Keratinocyte (primary cell): ENCODE data around the gene CD93. TPM values are rescaled to one million over a fixed set of nuclear protein-coding genes. Genes with fewer than 3 reads are reported as not detected.
A peak's percentile ranks its signal among the peaks of the same experiment; 100 is the strongest.

ENCODE experiments used
- DNase-seq: peaks from one replicate; pipeline ENCODE4 v3.0.0-alpha.2; 2011; ENCODE audit warnings: low read depth, missing footprints, low spot score
- FAIRE-seq: peaks from 2 replicates; lab custom pipeline; 2011; peaks lifted over from hg19 to GRCh38; lab: Jason Lieb, UNC
- H2AFZ ChIP-seq: 2 replicates; pipeline ENCODE4 v1.6.0; 2012; ENCODE audit warnings: low read length, control low read depth, inconsistent platforms; ENCODE audit not compliant: control insufficient read depth
- H3K27ac ChIP-seq: 2 replicates; pipeline ENCODE4 v1.5.1; 2011; ENCODE audit warnings: low read length; ENCODE audit not compliant: control insufficient read depth, insufficient read depth
- H3K27me3 ChIP-seq: 3 replicates; pipeline ENCODE4 v1.6.0; 2011; ENCODE audit warnings: low read length; ENCODE audit not compliant: control insufficient read depth, insufficient read depth; ENCODE audit errors: extremely low read depth
- H3K36me3 ChIP-seq, 2 experiments: 2 replicates in 1 of 2; 3 replicates in 1 of 2; pipeline ENCODE4 v1.5.1; 2011; ENCODE audit warnings: low read length in 2 of 2, mild to moderate bottlenecking in 1 of 2; ENCODE audit not compliant: control insufficient read depth in 2 of 2, insufficient read depth in 2 of 2; ENCODE audit errors: extremely low read depth in 1 of 2
- H3K4me1 ChIP-seq: 3 replicates; pipeline ENCODE4 v1.5.1; 2011; ENCODE audit warnings: low read length; ENCODE audit not compliant: control insufficient read depth, insufficient read depth; ENCODE audit errors: extremely low read depth
- H3K4me2 ChIP-seq: 3 replicates; pipeline ENCODE4 v1.6.0; 2011; ENCODE audit warnings: low read depth, low read length; ENCODE audit not compliant: control insufficient read depth, insufficient read depth; ENCODE audit errors: extremely low read depth
- H3K4me3 ChIP-seq, 3 experiments: fragments of 200-600 bp in 1 of 3; sonication (generic) in 1 of 3; 2 replicates in 2 of 3; 3 replicates in 1 of 3; pipeline ENCODE4 v1.5.1; 2011 to 2016; ENCODE audit warnings: low read length in 3 of 3, mild to moderate bottlenecking in 3 of 3, control low read depth in 2 of 3, inconsistent platforms in 1 of 3, low read depth in 1 of 3, mixed read lengths in 1 of 3, mixed run types in 1 of 3, moderate library complexity in 1 of 3; ENCODE audit not compliant: control insufficient read depth in 2 of 3, insufficient read depth in 2 of 3; ENCODE audit errors: extremely low read depth in 1 of 3
- H3K79me2 ChIP-seq: 2 replicates; pipeline ENCODE4 v1.6.0; 2012; ENCODE audit warnings: low read length; ENCODE audit not compliant: control insufficient read depth, insufficient read depth
- H3K9ac ChIP-seq: 3 replicates; pipeline ENCODE4 v1.6.0; 2011; ENCODE audit warnings: low read length; ENCODE audit not compliant: control insufficient read depth, insufficient read depth; ENCODE audit errors: extremely low read depth
- H3K9me1 ChIP-seq: 3 replicates; pipeline ENCODE4 v1.6.0; 2011; ENCODE audit warnings: low read length; ENCODE audit not compliant: control insufficient read depth, insufficient read depth; ENCODE audit errors: extremely low read depth
- H3K9me3 ChIP-seq: 2 replicates; pipeline ENCODE4 v1.5.1; 2012; ENCODE audit warnings: low read depth, low read length; ENCODE audit not compliant: control insufficient read depth
- H4K20me1 ChIP-seq: 3 replicates; pipeline ENCODE4 v1.6.0; 2011; ENCODE audit warnings: low read length; ENCODE audit not compliant: control insufficient read depth, insufficient read depth; ENCODE audit errors: extremely low read depth
- CTCF ChIP-seq, 3 experiments: IDR thresholded peaks in 1 of 3; conservative IDR thresholded peaks in 1 of 3; optimal IDR thresholded peaks in 1 of 3; 2 replicates in 2 of 3; 3 replicates in 1 of 3; pipeline versions ENCODE3 to v1.5.1; 2011; ENCODE audit warnings: low read length in 3 of 3, mild to moderate bottlenecking in 3 of 3, moderate library complexity in 2 of 3, control low read depth in 1 of 3, inconsistent platforms in 1 of 3; ENCODE audit not compliant: insufficient read depth in 2 of 3; ENCODE audit errors: extremely low read depth in 1 of 3
- EZH2 ChIP-seq: IDR thresholded peaks from one replicate; pipeline ENCODE4 v1.6.1; 2012; ENCODE audit warnings: inconsistent platforms, mild to moderate bottlenecking, low read length, moderate library complexity
- dilution Hi-C: fragments of 300-500 bp; cut with MboI; formaldehyde crosslinking; loops from one replicate; pipeline ENCODE4 v1.7.0; 2020; ENCODE audit warnings: low sequenced_read_pairs; ENCODE audit not compliant: extremely low pct_ligation_motif_present
- polyA plus RNA-seq, 5 experiments: library from polyadenylated mRNA; depleted of rRNA in 3 of 5; stranded (reverse) in 3 of 5; stranded (forward) in 1 of 5; unstranded in 1 of 5; fragments of >200 nt; gene quantifications; 1 replicate in 1 of 5; 2 replicates in 3 of 5; 3 replicates in 1 of 5; pipeline versions ENCODE4 v1.2.1 to v1.2.3, GENCODE V29; 2011 to 2012; ENCODE audit warnings: missing spikeins in 2 of 5, low read depth in 1 of 5, low replicate concordance in 1 of 5

Gene CD93
- polyA plus RNA-seq, 1 donor (not counting 4 experiments of a cell fraction or from before 2014, with no cell fraction given), result not detected

- DNase-seq (no peak), FAIRE-seq (no peak)
- Histone ChIP-seq H3K4me1 (peaks cover 10% of the 10 kb centered on the region), H3K79me2 (no peaks in the 10 kb centered on the region), H3K9me1 (no peaks in the 10 kb centered on the region), H2AFZ (no peak overlapping the region), H3K27ac (no peak overlapping the region), H3K4me3 (no peak overlapping the region), H3K9me3 (no peaks in the 10 kb centered on the region), H3K36me3 (no peaks in the 10 kb centered on the region), H3K27me3 (no peaks in the 10 kb centered on the region), H3K9ac (no peak overlapping the region), H3K4me2 (no peak overlapping the region), H4K20me1 (no peaks in the 10 kb centered on the region)
- TF ChIP-seq EZH2 (no peak), CTCF (optimal IDR thresholded peaks at IDR 0.05 in 1 of 3, IDR thresholded peaks at IDR 0.05 in 1 of 3, conservative IDR thresholded peaks at IDR 0.05 in 1 of 3; ENCODE audit: extremely low read depth in 1 of 3, insufficient read depth in 2 of 3, low read length in 3 of 3) (no peak)
- dilution Hi-C loops, result no loop called here
Observed at GRCh38 chr20:23084282-23084844, 1.8 kb downstream of the CD93 start.

- H3K9me1 ChIP-seq, result no peaks in the 10 kb centered on the region
- no peak for TF ChIP-seq CTCF (optimal IDR thresholded peaks at IDR 0.05 in 1 of 3, IDR thresholded peaks at IDR 0.05 in 1 of 3, conservative IDR thresholded peaks at IDR 0.05 in 1 of 3; ENCODE audit: extremely low read depth in 1 of 3, insufficient read depth in 2 of 3, low read length in 3 of 3)
- no peak for TF ChIP-seq EZH2
- H3K27ac ChIP-seq, result peak overlapping the region; percentile 19
- no peak overlapping the region for H3K9ac ChIP-seq
- peak overlapping the region; percentile 44 for H3K4me2 ChIP-seq
- no peaks in the 10 kb centered on the region for H4K20me1 ChIP-seq
- H3K9me3 ChIP-seq, result no peaks in the 10 kb centered on the region
- FAIRE-seq, result no peak
- no peaks in the 10 kb centered on the region for H3K79me2 ChIP-seq
- H3K4me3 ChIP-seq, result no peak overlapping the region
- H3K27me3 ChIP-seq, result no peaks in the 10 kb centered on the region
- peaks cover 10% of the 10 kb centered on the region for H3K4me1 ChIP-seq
- no peaks in the 10 kb centered on the region for H3K36me3 ChIP-seq
- dilution Hi-C loops, result no loop called here
- peak overlapping the region; percentile 66 for H2AFZ ChIP-seq
- no peak for DNase-seq
Observed at GRCh38 chr20:23083553-23084220, 2.4 kb downstream of the CD93 start.
